Measurements from ENCODE around the gene ZNF202. TPM values are rescaled to one million over a fixed set of nuclear protein-coding genes. Genes with fewer than 3 reads are reported as not detected.
"Not testable (repeated sequence)": the region's sequence is repeated elsewhere in the genome, so short reads cannot be mapped to it uniquely, and the experiment has no call there.

Gene ZNF202
- 10 to 100 TPM; 14.3 to 23.9 (median 18.9) TPM for polyA plus RNA-seq (ENCODE audit: insufficient read length in 4 of 4)

DNA sequence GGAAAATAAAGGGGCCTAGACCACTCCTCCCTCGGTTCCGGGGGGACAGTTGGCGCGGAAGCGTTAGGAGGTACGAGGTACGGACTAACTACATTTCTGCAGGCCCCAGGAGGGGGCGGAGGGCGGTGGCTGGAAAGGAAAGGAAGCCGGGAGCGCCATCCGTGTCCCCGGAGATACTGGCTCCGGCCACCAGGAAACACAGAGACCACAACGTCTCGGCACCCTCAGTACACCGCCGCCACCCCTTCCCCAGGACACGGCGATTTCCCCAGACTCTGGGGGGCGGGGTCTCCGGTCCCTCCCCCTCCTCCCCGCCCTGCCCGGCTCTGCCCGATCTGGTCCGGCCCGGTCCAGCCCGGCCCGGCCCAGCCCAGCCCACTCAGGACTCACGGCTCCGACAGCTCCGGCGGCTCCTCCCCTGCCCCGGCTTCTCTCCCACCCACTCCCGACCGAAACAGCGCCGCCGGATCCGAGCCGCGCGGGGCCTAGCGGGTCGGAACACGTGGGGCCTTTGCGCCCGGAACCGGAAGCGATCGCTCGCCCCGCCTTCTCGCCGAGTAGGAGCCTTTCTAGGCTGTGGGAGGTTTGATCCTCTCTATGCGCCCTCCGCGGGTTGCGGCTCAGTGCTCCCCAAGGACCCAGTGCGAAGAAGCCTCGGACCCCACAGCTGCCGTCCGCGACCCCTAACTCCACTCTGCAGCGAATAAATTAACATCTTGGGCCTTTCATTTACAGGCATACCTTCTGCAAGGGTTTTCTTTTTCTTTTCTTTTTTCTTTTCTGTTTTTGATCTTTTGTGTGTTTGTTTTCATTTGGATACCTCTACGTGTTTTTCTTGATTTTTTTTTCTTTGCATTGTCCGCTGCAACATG lies at the start of gene ZNF202:
Gene ZNF202 (minus strand): TSS at position 502 of the 872 bp plus-strand sequence. CDS start 10,772 bp downstream, outside the sequence.
- peak; percentile 74 to 86 (median 79) for DNase-seq (ENCODE audit: low read depth in 4 of 4, low spot score in 2 of 4)

- no peak for DNase-seq (ENCODE audit: low read depth in 4 of 4, low spot score in 2 of 4)
Observed at GRCh38 chr11:123783536-123783935, 42.1 kb upstream of the ZNF202 start.

DNA sequence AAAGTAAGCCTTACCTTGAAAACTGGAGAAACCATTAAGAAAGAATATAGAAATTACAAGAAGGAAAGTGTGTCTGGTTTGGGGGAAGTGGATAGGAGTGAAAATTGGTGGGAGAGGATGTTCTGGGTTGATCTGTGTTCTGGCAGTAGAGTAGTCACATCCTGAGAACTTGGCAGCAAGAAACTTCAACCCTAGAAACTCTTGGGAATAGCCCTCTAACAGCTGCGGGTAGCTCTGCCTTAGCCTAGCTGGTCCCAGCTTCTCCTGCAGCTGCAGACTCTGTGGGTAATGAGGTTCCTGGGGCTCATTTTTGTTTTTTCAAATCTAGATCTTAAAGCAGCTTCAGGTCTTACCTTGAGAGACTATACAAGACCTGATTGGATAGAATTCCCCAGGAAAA lies 37.1 kb upstream of the ZNF202 start:
- DNase-seq (ENCODE audit: low read depth in 4 of 4, low spot score in 2 of 4): no peak

DNA sequence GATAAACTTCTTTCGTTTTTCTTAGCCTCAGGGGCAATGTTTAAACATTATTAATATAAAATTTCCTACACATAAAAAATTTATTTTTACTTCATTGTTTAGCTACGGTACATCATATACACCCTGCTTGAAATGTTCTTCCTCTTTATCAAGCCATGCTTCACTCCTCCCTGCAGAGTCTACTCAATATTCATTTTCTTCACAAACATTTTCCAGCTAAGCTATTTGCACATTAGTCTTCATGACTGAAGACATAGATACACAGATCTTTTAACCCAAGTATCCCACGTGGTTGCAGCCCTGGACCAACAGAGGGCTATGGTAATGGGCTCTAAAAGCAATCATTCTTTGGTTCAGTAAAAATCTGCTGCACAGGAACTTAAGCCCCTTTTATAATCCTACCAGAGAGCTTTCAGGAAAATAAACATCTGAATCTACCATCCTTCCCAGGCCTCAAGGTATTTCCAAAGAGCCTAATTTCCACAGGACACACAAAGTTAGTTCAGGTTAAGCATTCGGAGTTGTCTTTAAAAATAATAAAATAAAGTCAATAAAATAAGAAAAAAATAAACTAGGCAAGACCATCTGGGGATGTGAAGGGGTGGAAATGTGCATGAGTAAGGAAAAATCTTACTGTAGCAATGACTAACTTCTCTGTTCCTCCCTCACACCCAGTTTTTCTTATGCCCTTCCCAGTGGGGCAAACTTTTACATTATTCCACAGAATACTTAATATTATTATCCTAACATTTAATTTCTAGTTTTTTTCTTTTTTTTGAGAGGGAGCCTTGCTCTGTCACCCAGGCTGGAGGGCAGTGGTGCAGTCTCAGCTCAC lies 34.5 kb upstream of the ZNF202 start:
- DNase-seq (ENCODE audit: low read depth in 4 of 4, low spot score in 2 of 4): no peak

DNA sequence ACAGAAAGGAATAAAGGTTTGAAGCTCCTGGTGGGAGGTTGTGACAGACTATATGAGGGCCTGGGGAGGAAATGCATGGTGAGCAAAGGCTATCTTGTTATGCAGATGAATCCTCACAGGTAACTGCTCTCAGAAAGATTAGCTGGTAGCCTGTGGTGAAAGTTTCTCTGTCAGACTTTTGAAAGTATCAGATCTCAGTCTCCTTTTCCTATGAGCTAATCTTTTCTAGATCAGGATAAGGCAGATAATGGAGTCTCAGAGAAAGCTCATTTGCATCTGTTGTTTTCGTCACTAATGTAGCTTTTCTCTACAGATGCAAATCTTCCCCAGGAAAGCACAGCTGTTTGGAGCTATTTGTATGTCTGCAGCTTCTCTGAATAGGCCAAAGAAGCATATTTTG lies 33.8 kb upstream of the ZNF202 start:
- DNase-seq (ENCODE audit: low read depth in 4 of 4, low spot score in 2 of 4): no peak

- DNase-seq (ENCODE audit: low read depth in 4 of 4, low spot score in 2 of 4): no peak
Observed at GRCh38 chr11:123773959-123774358, 32.5 kb upstream of the ZNF202 start.

GRCh38 chr11:123773026-123773425 lies 31.6 kb upstream of the ZNF202 start:
- no peak for DNase-seq (ENCODE audit: low read depth in 4 of 4, low spot score in 2 of 4)

- no peak for DNase-seq (ENCODE audit: low read depth in 4 of 4, low spot score in 2 of 4)
Observed at GRCh38 chr11:123771664-123772063, 30.2 kb upstream of the ZNF202 start.

GRCh38 chr11:123770712-123771111 lies 29.3 kb upstream of the ZNF202 start:
- no peak for DNase-seq (ENCODE audit: low read depth in 4 of 4, low spot score in 2 of 4)

GRCh38 chr11:123765601-123766000 lies 24.1 kb upstream of the ZNF202 start:
- no peak for DNase-seq (ENCODE audit: low read depth in 4 of 4, low spot score in 2 of 4)

GRCh38 chr11:123762422-123762821 lies 21.0 kb upstream of the ZNF202 start:
- DNase-seq (ENCODE audit: low read depth in 4 of 4, low spot score in 2 of 4): no peak

GRCh38 chr11:123760894-123761293 lies 19.4 kb upstream of the ZNF202 start:
- DNase-seq (ENCODE audit: low read depth in 4 of 4, low spot score in 2 of 4): no peak

DNA sequence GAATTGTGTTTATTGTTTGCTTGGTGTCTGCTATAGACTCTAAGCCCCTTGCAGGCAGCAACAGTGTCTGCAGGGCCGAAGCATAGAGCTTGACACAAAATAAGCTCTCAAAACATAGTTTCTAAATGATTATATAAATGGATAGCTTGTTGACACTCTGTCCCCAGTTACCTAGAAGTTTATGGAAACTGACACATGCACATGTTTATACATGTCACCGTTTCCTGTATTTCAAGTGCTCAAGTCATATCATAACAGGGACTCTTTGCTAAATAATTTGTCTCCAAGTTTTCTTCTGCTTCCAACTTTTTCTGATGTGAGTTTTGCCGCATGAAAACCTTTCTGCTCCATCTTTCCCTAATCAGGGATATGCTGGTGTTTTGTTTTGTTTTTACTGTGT lies 16.5 kb upstream of the ZNF202 start:
- DNase-seq (ENCODE audit: low read depth in 4 of 4, low spot score in 2 of 4): no peak

DNA sequence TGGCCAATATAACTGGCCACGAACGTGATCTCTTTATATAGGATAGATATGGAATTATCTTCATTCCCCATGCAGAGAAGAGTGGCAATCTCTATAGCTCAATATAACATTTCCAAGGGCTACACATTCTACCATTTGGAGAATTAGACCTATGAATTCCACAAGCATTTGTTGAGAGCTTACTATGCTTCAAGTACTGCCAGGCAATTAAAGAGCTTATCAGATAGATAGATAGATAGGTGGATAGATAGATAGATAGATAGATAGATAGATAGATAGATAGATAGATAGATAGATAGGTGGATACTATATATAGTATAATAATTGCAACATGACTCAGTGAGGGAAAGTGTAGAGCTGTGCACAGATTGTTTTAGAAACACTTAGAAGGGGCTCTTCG lies 14.4 kb upstream of the ZNF202 start:
- no peak for DNase-seq (ENCODE audit: low read depth in 4 of 4, low spot score in 2 of 4)

- no peak for DNase-seq (ENCODE audit: low read depth in 4 of 4, low spot score in 2 of 4)
Observed at GRCh38 chr11:123755344-123755743, 13.9 kb upstream of the ZNF202 start.

GRCh38 chr11:123754101-123754568 lies 12.7 kb upstream of the ZNF202 start, which contains the start of gene OR6X1:
Gene OR6X1 (minus strand): TSS chr11:123754518. CDS start chr11:123754518, 0 bp downstream.
- DNase-seq (ENCODE audit: low read depth in 4 of 4, low spot score in 2 of 4): no peak

GRCh38 chr11:123753110-123753509 lies 11.7 kb upstream of the ZNF202 start:
- DNase-seq (ENCODE audit: low read depth in 4 of 4, low spot score in 2 of 4): no peak

- no peak for DNase-seq (ENCODE audit: low read depth in 4 of 4, low spot score in 2 of 4)
Observed at GRCh38 chr11:123751781-123752180, 10.3 kb upstream of the ZNF202 start.

- DNase-seq (ENCODE audit: low read depth in 4 of 4, low spot score in 2 of 4): not testable (repeated sequence)
Observed at GRCh38 chr11:123748349-123748748, 6.9 kb upstream of the ZNF202 start.

DNA sequence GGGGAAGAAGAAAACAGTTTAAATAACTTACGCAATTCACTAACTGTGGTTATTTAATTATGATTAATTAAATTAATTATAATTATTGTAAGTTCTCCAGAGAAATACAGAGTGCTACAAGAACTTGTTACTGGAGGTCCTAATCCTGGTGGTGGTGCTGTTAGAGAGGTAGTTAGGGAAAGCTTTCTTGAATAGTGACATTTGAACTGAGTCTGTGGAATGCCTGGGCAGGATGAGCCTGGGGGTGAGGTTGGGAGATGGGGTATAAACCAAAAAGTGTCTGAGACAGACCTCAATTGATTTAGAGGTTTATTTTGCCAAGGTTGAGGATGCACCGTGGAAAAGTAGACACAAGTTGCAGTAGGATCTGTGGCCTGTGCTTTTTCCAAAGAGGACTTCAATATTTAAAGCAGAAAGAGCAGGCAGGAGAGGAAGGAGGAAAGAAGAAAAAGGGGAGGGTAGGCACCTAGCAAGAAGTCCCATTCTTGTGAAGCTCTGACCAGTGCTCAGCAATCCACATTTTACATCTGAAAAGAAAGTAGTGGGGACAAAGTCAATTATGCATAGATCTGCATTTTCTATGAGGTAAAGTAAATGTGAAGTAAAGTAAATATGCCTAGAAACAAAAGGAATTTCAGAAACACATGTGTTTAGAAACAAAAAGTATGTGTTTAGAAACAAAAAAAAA lies 4.4 kb upstream of the ZNF202 start:
- DNase-seq (ENCODE audit: low read depth in 4 of 4, low spot score in 2 of 4): no peak

DNA sequence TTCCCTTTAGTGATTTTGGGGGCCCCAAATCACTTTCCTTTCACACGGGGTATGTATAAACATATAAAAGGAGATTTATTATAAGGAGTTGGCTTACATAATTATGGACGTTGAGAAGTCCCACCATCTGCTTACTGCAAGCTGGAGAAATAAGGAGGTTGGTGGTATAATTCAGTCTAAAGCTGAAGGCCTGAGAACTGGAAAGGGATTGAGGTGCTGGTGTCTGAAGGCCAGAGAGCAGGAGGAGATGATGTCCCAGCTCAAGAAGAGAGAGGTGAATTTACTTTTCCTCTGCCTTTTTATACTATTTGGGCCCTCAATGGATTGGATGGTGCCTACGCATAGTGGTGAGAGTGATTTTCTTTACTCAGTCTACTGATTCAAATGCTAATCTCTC lies 1.3 kb upstream of the ZNF202 start:
- DNase-seq (ENCODE audit: low read depth in 4 of 4, low spot score in 2 of 4): no peak

Data from left renal cortex interstitium (tissue), 4 donors.